A549 (cell line): Measurements from ENCODE around the gene STRIP2.

Source experiments
- BHLHE40 ChIP-seq: IDR thresholded peaks from 2 replicates; pipeline ENCODE4 v1.6.1; 2012; ENCODE audit warnings: low read depth, low read length, inconsistent platforms
- CHD4 ChIP-seq: fragments of 200-600 bp; sonication (generic); IDR thresholded peaks from 2 replicates; pipeline ENCODE4 v1.6.1; 2016; ENCODE audit warnings: antibody characterized with exemption, mild to moderate bottlenecking, borderline replicate concordance
- CTCF ChIP-seq: fragments of >200 bp; sonication (Bioruptor Twin); formaldehyde crosslinking; IDR thresholded peaks from 3 replicates; pipeline ENCODE4 v1.5.1; 2016
- ESRRA ChIP-seq: fragments of 150-350 bp; IDR thresholded peaks from 2 replicates; pipeline ENCODE4 v1.6.1; 2014; ENCODE audit warnings: mild to moderate bottlenecking, low read length, borderline replicate concordance
- FOSL2 ChIP-seq, 2 experiments: fragments of 450-650 bp in 1 of 2; fragments of >200 bp in 1 of 2; sonication (Bioruptor Twin) in 1 of 2; formaldehyde crosslinking; IDR thresholded peaks; 2 replicates each; pipeline versions ENCODE4 v1.5.0 to v1.6.1; 2016 to 2020; ENCODE audit warnings: mild to moderate bottlenecking in 1 of 2, moderate library complexity in 1 of 2
- HDAC2 ChIP-seq: fragments of 200-600 bp; sonication (generic); IDR thresholded peaks from 2 replicates; pipeline ENCODE4 v1.6.1; 2016
- JUN ChIP-seq, 2 experiments: fragments of >200 bp; sonication (Bioruptor Twin); formaldehyde crosslinking; IDR thresholded peaks; 2 replicates in 1 of 2; 3 replicates in 1 of 2; pipeline ENCODE4 v1.6.1; 2016 to 2017
- KDM5A ChIP-seq: fragments of 200-600 bp; sonication (generic); IDR thresholded peaks from 2 replicates; pipeline ENCODE4 v1.6.1; 2016; ENCODE audit warnings: antibody characterized with exemption, mild to moderate bottlenecking
- MAX ChIP-seq: IDR thresholded peaks from 2 replicates; pipeline ENCODE4 v1.6.1; 2012
- POLR2A ChIP-seq: IDR thresholded peaks from 2 replicates; pipeline ENCODE4 v1.6.1; 2012; ENCODE audit warnings: mild to moderate bottlenecking, low read length

- TF ChIP-seq HDAC2, result no peak
- peak in 1 of 2 experiments; percentile 29; a peak in 1 of 5 replicates for TF ChIP-seq JUN (IDR thresholded peaks at IDR 0.05)
- no peak for TF ChIP-seq POLR2A
- TF ChIP-seq ESRRA, result no peak
- TF ChIP-seq CHD4, result no peak
- no peak for TF ChIP-seq BHLHE40
- no peak for TF ChIP-seq CTCF
- no peak for TF ChIP-seq KDM5A
- TF ChIP-seq FOSL2 (IDR thresholded peaks at IDR 0.05), result peak; percentile 68
- TF ChIP-seq FOSL2 (CRISPR knock-in tag; IDR thresholded peaks at IDR 0.05), result peak; percentile 75
- no peak for TF ChIP-seq MAX
These were observed 4.8 kb downstream of the STRIP2 start for GRCh38 chr7:129438839-129439651.
